Measurements from ENCODE around the gene AASS. TPM values are rescaled to one million over a fixed set of nuclear protein-coding genes. Genes with fewer than 3 reads are reported as not detected.

Gene AASS
- total RNA-seq, 1 donor from 2014 or later: 1.3 TPM

DNA sequence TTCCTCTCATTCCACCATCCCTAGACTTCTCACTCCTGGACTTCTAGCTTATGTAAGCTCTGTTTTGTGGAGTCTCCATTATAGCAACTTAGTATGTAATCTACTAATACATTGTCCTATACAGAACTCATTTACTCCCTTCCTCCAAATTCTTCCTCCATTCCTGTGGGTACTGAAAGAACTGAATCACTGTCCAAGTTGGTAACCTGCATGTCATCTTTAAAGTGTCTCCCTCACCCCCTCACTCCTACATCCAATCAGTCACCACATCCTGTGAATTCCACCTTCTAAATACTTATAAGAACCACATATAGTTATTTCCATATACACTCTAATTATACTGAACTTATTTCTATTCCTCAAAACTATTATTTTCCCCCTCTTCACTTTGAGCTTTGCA is 20.3 kb downstream of the AASS start:
- intact Hi-C loops (cut with micrococcal nuclease): no loop called here

GRCh38 chr7:122118757-122119156 is 25.3 kb downstream of the AASS start:
- intact Hi-C loops (cut with micrococcal nuclease): no loop called here

DNA sequence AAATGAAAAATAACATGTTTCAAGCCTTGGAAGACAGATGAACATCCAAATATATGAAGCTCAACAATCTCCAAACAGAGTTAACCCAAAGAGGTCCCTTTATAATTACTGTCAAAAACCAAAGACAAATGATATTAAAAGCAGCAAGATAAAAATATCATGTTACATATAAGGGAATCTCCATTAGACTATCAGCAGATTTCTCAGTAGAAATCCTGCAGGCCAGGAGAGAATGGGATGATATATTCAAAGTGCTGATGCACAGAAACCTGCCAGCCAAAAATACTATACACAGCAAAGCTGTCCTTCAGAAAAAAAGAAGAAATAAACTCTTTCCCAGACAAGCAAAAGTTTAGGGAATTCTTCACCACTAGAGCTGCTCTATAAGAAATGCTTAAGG is 41.0 kb downstream of the AASS start:
- intact Hi-C loops (cut with micrococcal nuclease): no loop called here

DNA sequence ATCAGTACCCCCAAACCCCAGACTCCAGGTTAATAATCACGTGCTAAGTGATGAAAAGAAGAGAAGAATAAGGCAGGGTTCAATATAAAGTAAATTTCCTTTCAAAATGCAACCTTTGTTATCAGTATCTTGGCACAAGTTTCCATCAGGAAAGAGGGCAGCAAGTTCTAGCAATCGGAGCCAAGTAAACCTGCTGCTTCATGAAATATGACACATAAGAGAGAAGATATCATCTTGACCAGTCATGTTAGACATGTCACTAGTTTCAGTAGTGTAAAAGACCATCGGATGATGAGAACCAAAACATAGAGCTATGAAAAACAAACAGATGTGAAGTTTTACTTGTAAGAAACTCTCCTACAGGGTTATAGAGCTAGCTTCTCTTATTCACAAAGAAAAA is 44.0 kb downstream of the AASS start:
- intact Hi-C loops (cut with micrococcal nuclease): no loop called here

- intact Hi-C loops (cut with micrococcal nuclease): no loop called here
These were observed 48.4 kb downstream of the AASS start for GRCh38 chr7:122095642-122096041.

GRCh38 chr7:122094549-122094948 is 49.5 kb downstream of the AASS start:
- intact Hi-C loops (cut with micrococcal nuclease): no loop called here

- intact Hi-C loops (cut with micrococcal nuclease): loop anchor here (1.0 to 2.0 kb wide), 3 partner anchors 51 to 1062 kb away; partner anchors contain the start of gene AASS
These were observed 50.9 kb downstream of the AASS start for GRCh38 chr7:122092964-122093797.

GRCh38 chr7:122082670-122083069 is 61.4 kb downstream of the AASS start:
- intact Hi-C loops (cut with micrococcal nuclease): no loop called here

GRCh38 chr7:122082160-122082559 is 61.9 kb downstream of the AASS start:
- intact Hi-C loops (cut with micrococcal nuclease): no loop called here

GRCh38 chr7:122073635-122074034 is 70.4 kb downstream of the AASS start:
- intact Hi-C loops (cut with micrococcal nuclease): no loop called here

DNA sequence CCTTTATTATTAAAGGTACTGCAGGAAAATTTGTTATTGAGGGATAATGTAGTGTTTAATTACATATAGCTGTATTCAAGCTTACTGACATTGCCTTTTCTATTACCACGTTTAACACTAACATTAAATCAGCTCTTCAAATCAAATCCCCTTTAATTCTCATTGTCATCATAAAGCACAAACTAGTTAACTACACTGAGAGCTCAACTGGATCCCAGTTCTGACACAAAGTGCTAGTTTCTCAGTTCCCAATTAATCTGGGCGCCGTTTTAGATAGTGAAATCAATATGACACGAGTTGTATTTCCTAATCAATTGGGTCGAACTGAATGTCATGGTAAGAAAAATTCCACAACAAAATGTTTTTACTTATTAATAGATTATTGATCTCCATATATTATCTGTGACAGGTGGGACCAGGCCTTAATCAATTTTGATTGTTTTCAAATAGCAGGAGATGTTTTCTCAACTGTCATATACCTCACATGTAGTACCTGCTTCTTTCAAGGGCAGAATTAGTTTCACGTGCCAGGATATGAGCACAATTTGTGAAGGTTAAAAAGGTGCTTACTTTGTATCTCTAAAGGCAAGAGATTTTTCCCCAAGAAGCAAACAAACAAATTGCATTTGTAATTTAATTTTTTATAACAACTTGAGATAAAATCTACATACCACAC is 71.0 kb downstream of the AASS start:
- intact Hi-C loops (cut with micrococcal nuclease): no loop called here

- intact Hi-C loops (cut with micrococcal nuclease): no loop called here
These were observed 71.8 kb downstream of the AASS start for GRCh38 chr7:122072272-122072671.

DNA sequence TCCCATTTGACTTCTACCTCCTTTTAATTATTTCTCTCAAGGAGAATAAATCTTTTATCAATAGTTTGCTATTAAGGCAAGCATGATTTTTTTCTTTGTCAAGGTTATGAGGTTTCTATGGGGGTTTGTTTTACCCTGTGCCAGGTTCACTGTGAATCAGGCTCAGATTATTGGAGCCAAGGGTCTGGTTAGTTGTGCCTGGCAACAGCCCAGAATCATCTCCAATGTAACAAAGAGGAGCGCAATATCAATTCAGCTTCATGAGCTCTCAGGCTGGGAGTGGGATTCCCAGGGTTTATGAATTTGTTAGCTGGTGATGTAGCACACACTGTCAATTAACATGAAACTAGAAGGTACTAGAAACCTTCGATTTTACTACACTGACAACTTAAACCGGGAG is 73.2 kb downstream of the AASS start:
- intact Hi-C loops (cut with micrococcal nuclease): no loop called here

DNA sequence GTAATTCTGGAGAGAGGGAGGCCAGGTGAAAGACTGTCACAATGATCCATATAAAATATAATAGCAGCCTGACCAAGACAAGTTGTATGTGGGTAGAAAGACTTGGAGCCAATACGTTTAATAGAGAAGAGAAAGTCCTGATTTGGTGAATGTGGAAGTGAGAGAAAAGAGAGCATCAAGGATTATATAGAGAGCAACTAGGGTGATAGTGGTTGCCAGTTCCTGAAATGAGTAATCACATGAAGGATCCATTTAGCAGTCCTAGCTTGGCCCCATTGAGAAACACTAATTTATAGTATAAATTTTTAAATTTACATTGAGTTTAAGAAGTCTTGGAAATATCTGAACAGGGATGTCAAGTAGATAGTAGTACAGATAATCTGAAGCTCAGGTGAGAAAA is 74.0 kb downstream of the AASS start:
- intact Hi-C loops (cut with micrococcal nuclease): no loop called here

DNA sequence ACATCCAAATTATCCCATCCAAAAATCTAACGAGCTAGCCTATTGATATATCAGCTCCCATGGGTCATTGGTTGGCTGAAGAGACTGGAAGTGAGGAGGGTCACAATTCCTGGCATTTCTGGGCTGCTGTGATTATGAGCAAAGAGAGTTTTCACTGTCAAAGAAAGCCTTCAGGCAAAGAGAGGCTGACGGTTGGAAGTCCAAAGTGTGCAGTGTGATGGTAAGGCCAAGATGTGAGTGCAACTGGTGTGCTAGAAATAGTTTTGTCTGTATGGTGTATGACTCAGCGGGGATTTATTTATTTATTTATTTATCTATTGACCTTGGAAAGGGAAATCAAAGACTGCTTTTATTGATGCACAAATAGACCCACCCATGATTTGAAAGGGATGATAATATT is 75.0 kb downstream of the AASS start:
- intact Hi-C loops (cut with micrococcal nuclease): no loop called here

GRCh38 chr7:122068046-122068445 is 76.0 kb downstream of the AASS start:
- intact Hi-C loops (cut with micrococcal nuclease): no loop called here

DNA sequence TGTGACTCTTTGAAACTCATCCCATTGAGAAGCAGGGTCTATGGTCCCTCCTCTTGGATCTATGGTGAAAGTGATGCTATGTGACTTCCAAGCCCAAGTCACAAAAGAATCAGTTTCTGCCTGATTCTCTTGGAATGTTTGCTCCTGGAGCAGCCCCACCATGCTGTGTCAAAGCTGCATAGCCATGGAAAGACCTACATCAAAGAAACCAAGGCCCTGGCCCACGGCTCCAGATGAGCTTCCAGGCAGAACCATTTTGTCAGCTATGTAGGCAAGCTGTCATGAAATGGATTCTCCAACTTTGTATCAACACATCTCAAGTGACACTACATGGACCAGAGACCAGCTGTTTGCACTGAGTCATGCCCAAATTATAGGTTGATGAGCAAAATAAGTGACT is 77.0 kb downstream of the AASS start:
- intact Hi-C loops (cut with micrococcal nuclease): no loop called here

DNA sequence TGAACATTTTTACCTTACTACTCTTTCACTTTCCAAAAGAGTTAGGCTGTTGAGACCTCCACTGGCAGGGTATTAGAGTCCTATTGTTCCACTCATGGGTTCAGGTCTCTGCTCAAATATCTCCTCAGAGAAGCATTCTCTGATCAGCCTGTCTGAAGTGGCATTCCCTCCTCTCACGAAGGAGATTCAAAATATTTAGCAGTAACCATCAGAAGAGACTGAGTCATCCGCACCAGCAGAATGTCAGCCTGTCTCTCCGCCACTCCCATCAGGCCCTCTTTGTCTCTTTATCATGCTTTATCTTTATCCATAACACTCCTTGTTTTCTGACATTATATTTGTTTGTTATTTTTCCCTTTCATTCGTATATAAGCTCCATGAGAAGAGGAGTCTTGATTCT is 79.1 kb downstream of the AASS start:
- intact Hi-C loops (cut with micrococcal nuclease): no loop called here

DNA sequence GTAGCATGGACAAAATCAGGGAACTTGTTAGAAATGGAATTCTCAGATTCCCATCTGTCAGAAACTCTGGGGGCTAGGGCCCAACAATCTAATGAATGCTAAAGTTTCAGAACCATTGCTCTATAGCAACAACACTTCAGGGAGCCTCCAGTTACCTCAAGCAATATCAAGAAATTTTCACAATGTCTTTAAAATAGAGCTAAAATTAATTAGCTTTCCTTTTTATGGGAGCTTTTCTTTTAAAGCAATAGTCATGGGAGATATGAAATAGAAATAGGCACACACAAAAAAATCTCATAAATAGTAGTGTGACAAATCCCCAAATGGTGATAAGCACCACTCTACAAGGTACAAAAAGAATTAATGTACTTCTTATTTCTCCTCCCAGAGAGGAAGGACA is 80.9 kb downstream of the AASS start:
- intact Hi-C loops (cut with micrococcal nuclease): no loop called here

DNA sequence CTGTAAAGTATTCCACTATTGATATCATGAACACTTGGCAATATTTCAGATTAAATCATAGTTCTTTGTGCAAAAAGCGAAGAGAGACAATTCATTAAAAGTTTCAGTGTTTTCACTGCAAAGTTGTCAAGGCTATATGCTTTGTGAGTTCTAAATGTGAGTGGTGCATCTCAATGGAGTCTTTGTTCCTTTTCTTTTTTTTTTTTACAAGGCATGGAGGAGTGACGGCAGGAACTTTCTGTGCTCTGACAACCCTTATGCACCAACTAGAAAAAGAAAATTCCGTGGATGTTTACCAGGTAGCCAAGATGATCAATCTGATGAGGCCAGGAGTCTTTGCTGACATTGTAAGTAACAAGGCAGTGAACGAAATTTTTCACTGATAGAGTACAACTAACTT is 84.5 kb downstream of the AASS start:
- intact Hi-C loops (cut with micrococcal nuclease): no loop called here

DNA sequence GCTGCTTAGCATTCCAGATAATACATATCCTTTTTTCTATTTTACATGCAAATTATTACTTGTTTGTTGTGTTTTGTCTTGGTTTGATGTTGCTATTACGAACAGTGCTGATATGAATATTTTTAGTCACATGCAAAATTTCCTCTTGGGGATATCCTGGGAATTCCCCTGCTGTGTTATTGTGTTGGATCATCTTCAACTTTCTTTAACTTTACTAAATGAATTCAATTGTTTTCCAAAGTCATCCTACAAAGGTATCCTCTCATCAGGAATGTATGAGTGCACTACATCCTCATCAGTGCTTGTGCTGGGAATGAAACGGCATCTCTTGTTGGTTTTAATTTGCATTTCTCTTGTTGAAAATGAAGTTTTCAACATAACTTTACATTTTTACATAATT is 87.1 kb downstream of the AASS start:
- intact Hi-C loops (cut with micrococcal nuclease): no loop called here

DNA sequence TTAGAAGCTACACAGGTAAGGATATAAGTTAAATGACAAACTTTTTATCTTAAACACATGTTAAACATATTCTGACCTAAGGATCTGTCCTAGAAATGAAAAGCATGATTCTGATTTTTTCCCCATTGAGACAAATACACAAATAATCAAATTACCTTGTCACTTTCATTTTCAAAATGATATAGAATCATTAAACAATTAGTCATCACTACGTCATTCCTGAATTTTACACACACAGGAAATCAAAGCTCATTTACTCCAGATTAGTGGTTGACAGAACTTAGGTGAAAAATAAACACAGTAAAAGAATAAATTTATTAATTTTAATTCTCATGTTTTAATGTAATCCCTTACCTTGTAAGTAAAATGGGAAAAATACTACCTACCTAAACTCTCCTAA is 89.0 kb downstream of the AASS start:
- intact Hi-C loops (cut with micrococcal nuclease): no loop called here

GRCh38 chr7:122054393-122054792 is 89.7 kb downstream of the AASS start:
- intact Hi-C loops (cut with micrococcal nuclease): no loop called here

Measured in T-helper 1 cell treated with Interleukin-12 subunit alpha and Interleukin-12 subunit beta and Interleukin-4 antibody, amounts not matched to agents 30 ng/mL and 1 ng/mL, for 36 hours (primary cell).